Measurements from ENCODE around the gene SIL1. TPM values are rescaled to one million over a fixed set of nuclear protein-coding genes. Genes with fewer than 3 reads are reported as not detected.
A peak's percentile ranks its signal among the peaks of the same experiment; 100 is the strongest.

The SIL1 gene
- polyA plus RNA-seq, 4 donors = 52.6 to 55.5 (median 53.0) TPM

GRCh38 chr5:138948471-138949222, 249.5 kb downstream of the SIL1 start:
- DNase-seq (ENCODE audit: low read depth in 4 of 4, low spot score in 3 of 4) = no peak

DNA sequence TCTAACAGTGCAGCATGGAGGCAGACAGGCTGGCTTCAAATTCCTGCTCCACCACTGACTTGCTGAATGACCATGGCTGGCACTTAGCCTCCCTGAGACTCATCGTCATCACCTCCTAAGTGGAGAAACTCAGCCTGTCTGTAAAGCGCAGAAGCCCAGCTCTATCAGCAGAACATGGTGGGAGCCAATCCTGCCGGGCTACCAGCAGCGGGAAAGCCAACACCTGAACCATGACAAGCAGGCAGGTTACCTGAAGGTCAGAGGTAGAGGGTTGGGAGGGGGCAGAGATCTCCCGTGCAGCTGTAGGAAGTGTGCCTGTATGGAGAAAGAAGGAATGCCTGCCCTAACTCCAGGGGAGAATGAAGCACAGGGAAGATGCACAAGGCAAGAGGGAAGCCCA, 250.4 kb downstream of the SIL1 start:
- DNase-seq (ENCODE audit: low read depth in 4 of 4, low spot score in 3 of 4) = no peak

DNA sequence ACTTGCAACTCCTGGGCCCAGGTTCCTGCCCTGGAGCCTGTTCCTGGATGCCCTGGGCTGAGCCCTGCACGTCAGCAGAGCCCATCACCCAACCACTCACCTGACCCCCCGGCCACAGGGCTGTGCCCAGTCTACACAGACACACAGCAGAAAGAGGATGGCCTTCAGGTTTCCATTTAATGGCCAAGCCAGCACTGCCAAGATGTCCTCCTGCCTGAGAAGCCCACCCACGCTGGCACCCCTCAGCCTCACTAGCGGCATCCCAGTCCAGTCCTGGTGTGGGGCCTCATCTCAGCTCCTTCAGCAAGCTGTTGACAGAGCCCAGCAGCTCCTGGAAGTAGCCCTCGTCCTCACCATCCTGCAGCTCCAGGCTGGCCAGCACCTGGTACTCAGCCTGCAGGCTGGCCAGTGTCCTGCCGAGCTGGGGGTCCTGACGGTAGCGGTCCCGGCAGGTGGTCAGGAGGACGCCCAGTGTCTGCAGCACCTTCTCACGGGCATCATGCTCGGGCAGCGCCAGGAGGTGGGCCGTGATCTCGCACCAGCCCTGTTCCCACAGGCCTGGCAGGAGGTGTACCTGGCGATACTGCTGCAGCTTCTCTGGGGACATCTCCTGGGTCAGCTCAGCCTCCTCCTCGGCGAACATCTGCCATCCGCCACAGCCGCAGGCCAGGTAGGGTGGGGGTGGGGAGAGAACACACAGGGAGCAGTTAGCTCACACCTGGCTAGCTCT, 251.2 kb downstream of the SIL1 start:
- no peak for DNase-seq (ENCODE audit: low read depth in 4 of 4, low spot score in 3 of 4)

- no peak for DNase-seq (ENCODE audit: low read depth in 4 of 4, low spot score in 3 of 4)
These were observed 251.9 kb downstream of the SIL1 start for GRCh38 chr5:138946241-138946623.

DNA sequence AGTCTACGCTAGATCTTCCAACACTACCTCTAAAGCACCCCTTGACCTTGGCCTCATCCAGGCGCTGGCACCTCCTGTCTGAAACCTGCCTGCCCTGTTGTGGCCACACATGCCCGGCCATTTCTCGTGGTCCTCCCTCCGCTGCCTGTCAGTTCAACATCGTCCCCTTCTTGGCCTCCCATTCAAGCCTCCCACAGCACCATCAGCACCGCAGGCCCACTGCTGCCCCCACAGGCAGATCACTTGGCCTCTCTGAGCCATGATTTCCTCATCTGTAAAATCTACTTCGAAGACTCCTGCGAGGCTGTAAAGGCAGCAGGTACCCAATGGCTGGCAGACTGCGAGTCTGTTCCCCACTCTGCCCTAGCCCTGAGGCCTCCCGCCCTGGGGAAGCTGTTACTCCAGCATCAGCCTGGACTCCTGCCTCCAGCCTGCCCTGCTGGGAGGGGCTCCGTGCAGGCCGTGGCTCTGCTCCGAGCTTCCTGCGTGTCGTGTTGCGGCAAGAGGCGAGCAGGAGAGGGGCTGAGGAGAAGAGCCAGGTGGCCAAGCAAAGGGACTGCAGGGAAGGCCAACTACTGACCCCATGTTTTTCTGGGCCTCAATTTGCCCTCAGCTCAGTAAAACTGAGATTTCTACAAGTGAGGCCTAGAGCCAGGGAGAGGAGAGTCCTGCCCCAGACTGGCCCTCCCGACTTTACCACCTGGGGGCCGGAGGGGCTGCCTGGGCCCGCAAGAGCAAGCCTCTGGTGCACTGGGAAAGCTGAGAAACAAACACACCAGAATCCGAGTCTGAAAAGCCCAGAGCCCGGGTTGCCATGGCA, 252.5 kb downstream of the SIL1 start:
- DNase-seq (ENCODE audit: low read depth in 4 of 4, low spot score in 3 of 4) = no peak

DNA sequence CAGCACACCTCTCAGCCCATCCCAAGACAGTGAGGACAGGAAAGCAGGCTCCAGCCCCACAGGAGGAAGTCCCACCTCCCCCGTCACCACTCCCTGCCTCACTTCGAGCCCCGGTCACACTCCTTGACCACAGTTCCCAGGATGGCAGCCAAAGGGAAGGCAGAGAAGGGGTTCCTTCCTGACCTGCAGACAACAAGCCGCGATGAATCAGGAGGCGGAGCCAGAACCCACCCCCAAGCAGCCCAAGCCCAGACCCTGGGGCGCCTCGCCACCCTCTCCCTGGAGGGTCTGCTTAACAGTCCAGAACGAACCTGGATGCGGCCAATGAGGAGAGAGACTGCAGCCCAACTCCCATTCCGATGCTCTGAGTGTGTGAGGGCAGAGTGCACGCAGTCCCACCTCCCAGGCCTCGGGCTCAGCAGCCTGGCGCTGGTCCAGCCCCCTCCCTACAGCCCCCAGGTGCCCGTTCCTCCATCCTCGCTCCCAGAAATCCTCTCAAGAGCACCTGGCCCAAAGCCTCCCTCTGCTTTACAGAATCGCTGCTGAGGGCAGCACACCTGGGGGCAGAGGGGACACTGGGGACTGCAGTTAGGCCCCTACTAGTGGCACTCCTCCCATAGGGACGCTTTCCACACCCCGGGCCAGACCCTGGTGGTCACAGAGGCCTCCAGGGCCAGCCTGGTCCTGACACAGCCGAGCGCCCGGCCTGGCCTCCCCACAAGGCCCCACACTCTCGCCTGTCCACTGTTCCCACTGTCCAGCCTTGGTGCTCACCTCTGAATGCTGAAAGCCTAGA, 253.4 kb downstream of the SIL1 start:
- DNase-seq (ENCODE audit: low read depth in 4 of 4, low spot score in 3 of 4) = peak in 2 of 4 donors; percentile 50 to 69

DNA sequence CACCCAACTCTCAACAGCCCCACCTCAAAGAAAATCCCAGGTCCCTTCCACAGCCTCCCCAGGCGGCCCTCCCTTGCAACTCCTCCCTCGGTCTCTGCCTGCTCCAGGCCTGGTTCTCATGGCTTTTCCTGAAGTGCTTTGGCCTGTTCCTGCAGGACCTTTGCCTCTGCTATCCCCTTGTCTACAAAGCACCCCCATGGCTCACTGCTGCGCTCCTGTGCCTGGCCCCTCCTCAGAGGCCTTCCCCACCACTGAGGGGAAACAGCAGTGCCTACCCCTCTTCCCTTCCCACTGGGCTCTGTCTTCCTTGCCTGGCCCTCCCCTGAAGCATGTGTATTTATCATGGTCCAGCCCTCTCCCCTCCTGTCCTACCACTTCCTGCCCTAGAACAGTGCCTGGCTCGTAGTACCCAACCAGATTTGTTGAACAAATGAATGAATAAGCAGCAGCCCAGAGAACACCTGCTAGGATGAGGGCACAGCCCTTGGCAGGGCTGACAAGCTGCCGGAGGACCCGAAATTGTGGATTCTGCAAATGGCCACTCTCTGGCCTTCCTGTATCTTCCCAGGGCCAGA, 254.5 kb downstream of the SIL1 start:
- DNase-seq (ENCODE audit: low read depth in 4 of 4, low spot score in 3 of 4) = no peak

DNA sequence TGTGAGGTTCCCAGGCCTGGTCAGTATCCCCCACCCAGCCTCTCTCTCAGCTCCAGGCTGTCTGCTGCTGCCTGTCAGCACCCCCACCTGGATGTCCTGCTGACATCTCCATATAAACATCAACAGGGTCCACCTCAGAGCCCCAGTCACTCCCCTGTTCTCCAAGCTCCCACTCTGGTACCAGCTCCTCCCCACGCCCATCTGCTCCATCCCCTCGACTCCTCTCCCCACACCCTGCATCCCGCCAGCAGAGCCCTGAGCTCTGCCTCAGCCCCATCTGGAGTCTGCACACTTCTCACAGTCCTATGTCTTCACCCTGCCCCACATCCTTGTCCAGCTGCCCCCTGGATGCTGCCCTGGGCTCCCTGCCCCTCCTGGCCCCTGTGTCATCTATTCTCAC, 255.3 kb downstream of the SIL1 start:
- DNase-seq (ENCODE audit: low read depth in 4 of 4, low spot score in 3 of 4) = no peak

DNA sequence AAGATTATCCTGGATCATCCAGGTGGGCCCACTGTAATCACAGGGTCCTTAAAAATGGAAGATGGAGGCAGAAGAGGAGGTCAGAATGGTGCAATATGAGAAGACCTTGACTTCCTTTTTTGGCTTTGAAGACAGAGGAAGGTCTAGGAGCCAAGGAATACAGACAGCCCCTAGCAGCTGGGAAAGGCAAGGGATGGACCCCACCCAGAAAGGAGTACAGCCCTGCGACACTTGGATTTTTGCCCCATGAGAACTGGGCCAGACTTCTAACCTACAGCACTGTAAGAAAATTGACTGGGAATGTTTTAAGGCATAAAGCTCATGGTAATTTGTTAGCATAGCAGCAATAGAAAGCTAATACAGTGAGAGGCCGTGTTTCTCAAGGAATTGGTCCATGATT, 256.1 kb downstream of the SIL1 start:
- no peak for DNase-seq (ENCODE audit: low read depth in 4 of 4, low spot score in 3 of 4)

DNA sequence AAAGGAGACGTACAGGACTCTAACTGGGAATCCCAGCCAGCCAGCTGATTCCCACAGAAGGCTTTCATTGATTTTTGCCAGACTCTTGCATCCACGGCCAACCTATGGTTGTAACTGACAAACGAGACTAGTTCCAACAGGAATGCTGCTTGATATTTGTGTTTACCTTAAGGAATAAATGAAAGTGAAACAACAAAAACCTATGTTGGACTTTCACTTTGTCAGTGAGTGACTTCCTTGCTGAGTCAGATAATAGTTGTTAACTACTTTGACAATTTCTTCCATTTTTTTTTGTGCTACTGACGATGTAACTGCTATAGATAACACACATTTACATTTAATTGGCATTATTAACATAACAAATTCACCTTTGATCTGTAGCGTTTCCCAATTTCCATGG, 259.6 kb downstream of the SIL1 start:
- no peak for DNase-seq (ENCODE audit: low read depth in 4 of 4, low spot score in 3 of 4)

- DNase-seq (ENCODE audit: low read depth in 4 of 4, low spot score in 3 of 4) = no peak
These were observed 260.5 kb downstream of the SIL1 start for GRCh38 chr5:138937392-138938387.

DNA sequence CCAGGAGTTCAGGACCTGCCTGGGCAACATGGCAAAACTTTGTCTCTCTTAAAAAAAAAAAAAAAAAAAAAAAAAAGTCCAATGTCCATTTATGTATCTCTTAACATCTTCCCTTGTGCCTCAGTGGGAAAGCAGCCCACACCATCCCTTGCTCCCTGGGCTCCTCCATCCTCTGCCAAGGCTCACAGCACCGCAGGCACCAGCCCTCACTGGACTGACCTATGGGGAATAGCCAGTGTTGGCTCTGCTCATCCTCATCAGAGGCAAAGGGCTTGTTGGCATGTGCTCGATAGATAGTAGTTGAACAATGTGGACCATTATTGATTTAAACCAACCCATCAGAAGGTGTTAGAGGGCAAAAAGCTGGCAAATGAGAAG, 261.2 kb downstream of the SIL1 start:
- no peak for DNase-seq (ENCODE audit: low read depth in 4 of 4, low spot score in 3 of 4)

- DNase-seq (ENCODE audit: low read depth in 4 of 4, low spot score in 3 of 4) = no peak
These were observed 261.8 kb downstream of the SIL1 start for GRCh38 chr5:138936225-138936967.

DNA sequence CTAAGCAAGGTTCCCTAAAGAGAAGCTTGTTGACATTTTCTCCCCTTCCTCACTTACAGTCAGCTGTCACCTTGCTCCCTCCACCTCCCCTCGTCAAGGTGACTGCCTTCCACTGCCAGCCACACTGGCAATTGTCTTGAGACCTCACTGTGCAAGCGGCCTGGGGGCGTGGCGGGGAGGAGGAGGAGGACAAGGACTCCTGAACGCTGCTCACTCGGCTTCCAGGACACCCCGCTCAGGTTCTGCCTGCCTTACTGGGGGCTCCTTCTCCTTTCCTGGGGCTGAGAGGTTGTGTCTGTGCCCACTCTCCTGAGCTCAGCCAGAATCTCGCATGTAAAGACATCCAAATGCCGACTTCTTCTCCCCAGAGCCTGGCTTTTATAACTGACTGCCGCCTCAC, 262.7 kb downstream of the SIL1 start:
- DNase-seq (ENCODE audit: low read depth in 4 of 4, low spot score in 3 of 4) = no peak

DNA sequence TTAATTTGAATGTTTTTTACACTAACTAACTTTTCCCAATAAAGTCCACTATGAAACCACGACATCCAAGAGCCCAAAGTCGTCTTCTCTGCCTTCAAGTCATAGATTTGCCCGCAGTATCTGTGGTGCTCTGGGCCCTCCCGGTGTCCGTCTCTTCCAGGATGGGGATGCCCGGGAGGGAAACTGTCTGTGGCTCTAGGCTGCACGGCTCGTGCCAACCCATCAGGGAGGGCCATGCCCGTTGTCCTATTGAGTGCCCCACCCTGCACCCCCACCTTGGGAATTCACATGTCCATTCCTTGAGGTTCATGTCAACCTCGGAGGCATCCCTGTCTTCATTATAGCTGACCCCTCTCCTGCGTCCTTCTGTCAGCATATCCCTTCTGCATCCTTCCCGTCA, 263.2 kb downstream of the SIL1 start:
- DNase-seq (ENCODE audit: low read depth in 4 of 4, low spot score in 3 of 4) = no peak

DNA sequence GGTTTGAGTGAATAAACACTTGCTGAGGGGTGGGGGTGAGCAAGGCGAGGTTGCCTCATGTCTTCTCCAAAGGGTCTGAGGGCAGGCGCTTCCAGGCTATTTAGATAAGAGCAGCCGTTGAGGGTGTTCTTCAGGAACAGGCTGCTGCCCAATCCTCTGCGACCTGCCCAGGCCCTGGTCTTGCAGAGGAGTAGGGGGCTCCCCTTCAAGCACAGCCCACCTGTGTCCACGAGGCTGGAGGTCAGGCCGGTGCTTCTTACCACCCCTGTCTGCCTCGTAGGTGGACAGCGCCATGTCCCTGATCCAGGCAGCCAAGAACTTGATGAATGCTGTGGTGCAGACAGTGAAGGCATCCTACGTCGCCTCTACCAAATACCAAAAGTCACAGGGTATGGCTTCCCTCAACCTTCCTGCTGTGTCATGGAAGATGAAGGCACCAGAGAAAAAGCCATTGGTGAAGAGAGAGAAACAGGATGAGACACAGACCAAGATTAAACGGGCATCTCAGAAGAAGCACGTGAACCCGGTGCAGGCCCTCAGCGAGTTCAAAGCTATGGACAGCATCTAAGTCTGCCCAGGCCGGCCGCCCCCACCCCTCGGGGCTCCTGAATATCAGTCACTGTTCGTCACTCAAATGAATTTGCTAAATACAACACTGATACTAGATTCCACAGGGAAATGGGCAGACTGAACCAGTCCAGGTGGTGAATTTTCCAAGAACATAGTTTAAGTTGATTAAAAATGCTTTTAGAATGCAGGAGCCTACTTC, 264.5 kb downstream of the SIL1 start:
- DNase-seq (ENCODE audit: low read depth in 4 of 4, low spot score in 3 of 4) = no peak

DNA sequence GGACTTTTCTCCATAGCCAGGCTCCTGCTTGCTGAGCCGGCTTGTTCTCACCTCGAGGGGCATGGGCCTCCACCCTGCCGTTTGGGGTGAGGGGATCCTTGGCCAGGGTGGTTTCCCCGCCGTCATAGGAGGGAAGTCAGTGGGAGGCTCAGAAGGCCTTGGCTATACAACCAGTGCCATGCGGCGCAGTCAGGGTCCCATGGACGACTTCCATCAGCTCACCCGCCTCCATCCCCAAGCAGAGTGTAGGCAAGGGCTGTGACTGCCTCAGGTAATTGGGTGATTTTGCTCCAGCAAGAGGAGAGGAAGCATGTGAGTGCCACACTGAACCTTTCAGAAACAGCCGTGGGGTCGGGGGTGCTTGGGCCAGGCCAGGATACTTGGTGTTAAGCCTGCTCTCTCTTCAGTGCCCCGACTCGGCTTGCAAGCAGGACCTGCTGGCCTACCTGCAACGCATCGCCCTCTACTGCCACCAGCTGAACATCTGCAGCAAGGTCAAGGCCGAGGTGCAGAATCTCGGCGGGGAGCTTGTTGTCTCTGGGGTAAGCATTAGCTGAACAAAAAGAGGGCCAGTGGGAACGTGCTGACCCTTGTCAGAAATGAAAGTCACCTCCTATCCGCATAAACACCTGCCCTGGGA, 265.9 kb downstream of the SIL1 start:
- no peak for DNase-seq (ENCODE audit: low read depth in 4 of 4, low spot score in 3 of 4)
